Omental fat pad (tissue), 4 donors: Measurements from ENCODE around the gene NLRP1. TPM values are rescaled to one million over a fixed set of nuclear protein-coding genes. Genes with fewer than 3 reads are reported as not detected.

Experiments used
- ATAC-seq: fragments of 150-250 bp; one replicate; pipeline ENCODE4 v1.9.1; 2016; ENCODE audit warnings: mild to moderate bottlenecking, moderate library complexity; ENCODE audit not compliant: low FRiP score
- DNase-seq: peaks from one replicate; pipeline ENCODE4 v3.0.0-alpha.2; 2019; ENCODE audit warnings: low spot score
- total RNA-seq, 4 donors: library from RNA; depleted of rRNA; stranded (reverse); fragments of >200 nt; gene quantifications; one replicate each; pipeline ENCODE4 v1.1.0, GENCODE V29; 2016
- TF ChIP-seq, protein P1 (sequence below), 3 donors: fragments of 450-650 bp; IDR thresholded peaks; one replicate each; pipeline ENCODE4 v1.5.1; 2016 to 2017; ENCODE audit warnings: antibody characterized with exemption in 3 of 3, mild to moderate bottlenecking in 3 of 3, moderate library complexity in 2 of 3

The NLRP1 gene
- total RNA-seq, 4 donors from 2014 or later = 26.1 to 88.3 (median 28.8) TPM

DNA sequence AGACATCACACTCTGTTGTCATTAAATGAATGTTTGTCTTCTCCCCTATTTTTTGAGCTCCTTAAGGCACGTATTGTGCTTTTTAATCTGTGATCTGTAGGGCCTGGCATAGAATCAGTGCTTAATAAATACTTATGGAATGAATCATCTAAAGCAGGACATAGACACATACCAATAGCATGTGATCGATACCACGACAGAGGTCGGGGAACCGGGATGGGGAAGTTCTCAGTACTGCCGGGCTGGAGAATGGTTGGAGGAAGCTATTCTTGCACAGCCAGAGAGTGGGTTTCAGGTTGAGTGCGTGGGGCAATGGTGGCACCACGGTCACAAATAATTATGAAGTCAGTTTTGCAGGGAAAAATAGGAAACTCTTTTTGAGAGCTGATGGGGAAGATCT is 26.8 kb downstream of the NLRP1 start:
- TF ChIP-seq, protein P1, sequence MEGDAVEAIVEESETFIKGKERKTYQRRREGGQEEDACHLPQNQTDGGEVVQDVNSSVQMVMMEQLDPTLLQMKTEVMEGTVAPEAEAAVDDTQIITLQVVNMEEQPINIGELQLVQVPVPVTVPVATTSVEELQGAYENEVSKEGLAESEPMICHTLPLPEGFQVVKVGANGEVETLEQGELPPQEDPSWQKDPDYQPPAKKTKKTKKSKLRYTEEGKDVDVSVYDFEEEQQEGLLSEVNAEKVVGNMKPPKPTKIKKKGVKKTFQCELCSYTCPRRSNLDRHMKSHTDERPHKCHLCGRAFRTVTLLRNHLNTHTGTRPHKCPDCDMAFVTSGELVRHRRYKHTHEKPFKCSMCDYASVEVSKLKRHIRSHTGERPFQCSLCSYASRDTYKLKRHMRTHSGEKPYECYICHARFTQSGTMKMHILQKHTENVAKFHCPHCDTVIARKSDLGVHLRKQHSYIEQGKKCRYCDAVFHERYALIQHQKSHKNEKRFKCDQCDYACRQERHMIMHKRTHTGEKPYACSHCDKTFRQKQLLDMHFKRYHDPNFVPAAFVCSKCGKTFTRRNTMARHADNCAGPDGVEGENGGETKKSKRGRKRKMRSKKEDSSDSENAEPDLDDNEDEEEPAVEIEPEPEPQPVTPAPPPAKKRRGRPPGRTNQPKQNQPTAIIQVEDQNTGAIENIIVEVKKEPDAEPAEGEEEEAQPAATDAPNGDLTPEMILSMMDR (IDR thresholded peaks at IDR 0.05) = no peak
- ATAC-seq (no peak), DNase-seq (no peak)

- TF ChIP-seq, protein P1 (IDR thresholded peaks at IDR 0.05) = no peak
- ATAC-seq = no peak
- no peak for DNase-seq
These were observed 29.1 kb downstream of the NLRP1 start for GRCh38 chr17:5555254-5555653.

GRCh38 chr17:5553479-5553878 is 30.8 kb downstream of the NLRP1 start:
- ATAC-seq (no peak), DNase-seq (no peak)
- TF ChIP-seq, protein P1 (IDR thresholded peaks at IDR 0.05) = no peak

GRCh38 chr17:5552841-5553240 is 31.5 kb downstream of the NLRP1 start:
- TF ChIP-seq, protein P1 (IDR thresholded peaks at IDR 0.05) = no peak

DNA sequence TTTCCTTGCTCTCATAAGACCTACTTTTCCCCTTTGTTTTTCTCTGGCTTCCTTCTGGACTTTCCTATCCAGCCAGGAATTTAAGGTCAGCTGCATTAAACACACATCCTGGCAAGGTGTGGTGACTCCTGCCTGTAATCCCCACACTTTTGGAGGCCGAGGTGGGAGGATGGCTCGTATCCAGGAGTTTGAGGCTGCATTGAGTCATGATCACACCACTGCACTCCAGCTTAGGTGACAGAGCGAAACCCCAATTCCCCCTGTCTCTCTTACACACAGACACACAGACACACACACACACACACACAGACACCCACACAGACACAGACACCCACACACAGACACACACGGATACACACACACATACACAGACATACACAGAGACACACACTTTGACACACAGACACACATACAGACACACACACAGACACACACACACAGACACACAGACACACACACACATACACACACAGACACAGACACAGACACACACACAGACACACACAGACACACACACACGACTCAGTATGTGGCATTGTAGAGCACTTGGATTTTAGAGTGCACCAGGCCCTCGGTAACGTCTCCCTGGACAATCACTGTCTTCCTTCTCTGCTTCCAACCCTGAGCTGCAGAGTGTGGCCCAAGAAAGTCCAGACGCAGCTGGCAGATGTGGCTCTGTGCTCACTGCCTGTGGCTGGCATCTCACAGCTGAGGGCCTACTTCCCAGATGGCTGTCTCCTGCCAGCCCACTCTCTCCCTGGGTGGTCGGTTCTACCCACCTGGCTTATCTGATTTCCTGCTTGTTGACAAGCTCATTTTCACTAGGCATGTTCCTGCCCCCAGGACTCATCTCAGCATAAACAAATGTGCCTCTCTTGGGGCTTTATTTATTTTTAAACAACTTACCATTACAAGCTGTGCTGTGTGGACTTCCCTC is 39.0 kb downstream of the NLRP1 start:
- no peak for DNase-seq
- ATAC-seq = no peak
- TF ChIP-seq, protein P1 (IDR thresholded peaks at IDR 0.05) = no peak

More at GRCh38 chr17:5552841-5553240, 31.5 kb downstream of the NLRP1 start:
- DNase-seq (no peak), ATAC-seq (no peak)

DNA sequence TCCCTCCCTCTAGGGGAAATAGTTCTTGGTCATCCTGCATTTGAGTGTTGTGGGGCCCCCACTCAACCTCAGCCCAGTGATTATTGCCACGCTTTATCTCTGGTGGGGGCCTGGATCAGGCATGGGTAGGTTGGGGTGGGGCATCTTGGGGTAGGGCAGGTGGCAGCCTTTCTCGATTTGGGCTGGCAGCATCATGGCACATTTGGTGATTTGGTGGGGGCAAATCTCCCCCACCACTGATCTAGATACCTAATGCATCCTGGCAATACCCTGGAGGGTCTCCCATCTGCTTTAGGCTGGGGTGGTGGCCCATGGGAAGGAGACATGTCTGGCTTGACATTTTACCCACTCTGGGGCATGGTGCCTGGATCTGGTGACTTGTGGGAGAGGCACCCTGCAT is 40.2 kb downstream of the NLRP1 start:
- ATAC-seq = no peak
- TF ChIP-seq, protein P1 (IDR thresholded peaks at IDR 0.05) = no peak
- no peak for DNase-seq
